Spleen (tissue), 7 donors: ENCODE data around the gene MT1G.

ENCODE experiments used
- POLR2A ChIP-seq, 3 donors: fragments of 450-650 bp; IDR thresholded peaks; one replicate each; pipeline ENCODE4 v1.5.1; 2017; ENCODE audit warnings: antibody characterized with exemption in 3 of 3, mild to moderate bottlenecking in 1 of 3
- TF ChIP-seq, protein P1 (sequence below), 11 experiments: fragments of 200-600 bp in 7 of 11; fragments of 450-650 bp in 4 of 11; sonication (generic) in 4 of 11; IDR thresholded peaks in 8 of 11; conservative IDR thresholded peaks in 3 of 11; 1 replicate in 7 of 11; 2 replicates in 4 of 11; pipeline versions ENCODE4 v1.4.0 to v1.8.0; 2016 to 2021; ENCODE audit warnings: antibody characterized with exemption in 11 of 11, inconsistent platforms in 4 of 11, mild to moderate bottlenecking in 1 of 11
- donor health status: DM: no; HTN: no; CAD: no; lungs with moderate emphysema.
- donor health status: DM: no; HTN: no; CAD: no.
- donor health status: DM: no; HTN: no; CAD: no.

DNA sequence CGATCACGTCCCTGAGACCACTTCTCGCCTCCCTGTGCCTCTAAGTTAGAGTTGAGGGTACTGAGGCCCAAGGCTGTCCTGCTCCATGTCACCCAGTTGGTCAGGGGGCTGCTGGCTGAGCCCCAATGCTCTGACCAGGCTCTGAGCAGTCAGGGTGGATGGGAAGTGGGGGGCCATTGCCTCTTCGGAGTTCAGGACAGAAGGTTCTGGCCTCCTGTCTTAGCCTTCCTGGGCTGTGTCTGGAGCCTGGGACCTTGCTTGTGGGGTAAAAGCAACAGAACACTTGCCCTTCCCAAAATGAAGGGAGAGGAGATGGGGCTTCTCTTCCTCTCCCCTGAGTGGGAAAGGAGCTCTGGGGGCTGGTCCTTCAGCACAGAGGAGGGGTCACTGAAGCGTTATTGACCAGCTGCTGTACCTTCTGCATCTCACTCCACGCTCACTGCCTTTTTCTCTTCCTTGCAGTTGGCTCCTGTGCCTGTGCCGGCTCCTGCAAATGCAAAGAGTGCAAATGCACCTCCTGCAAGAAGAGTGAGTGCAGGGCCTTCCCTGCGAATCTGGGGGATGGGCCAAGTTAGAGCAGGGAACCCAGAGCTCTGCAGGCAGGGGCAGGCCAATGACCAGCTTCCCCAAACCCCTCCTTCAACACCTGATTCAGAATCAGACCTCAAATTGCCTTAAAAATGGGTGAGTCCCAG is 15.0 kb upstream of the MT1G start:
- TF ChIP-seq POLR2A (IDR thresholded peaks at IDR 0.05) = no peak
- TF ChIP-seq, protein P1, sequence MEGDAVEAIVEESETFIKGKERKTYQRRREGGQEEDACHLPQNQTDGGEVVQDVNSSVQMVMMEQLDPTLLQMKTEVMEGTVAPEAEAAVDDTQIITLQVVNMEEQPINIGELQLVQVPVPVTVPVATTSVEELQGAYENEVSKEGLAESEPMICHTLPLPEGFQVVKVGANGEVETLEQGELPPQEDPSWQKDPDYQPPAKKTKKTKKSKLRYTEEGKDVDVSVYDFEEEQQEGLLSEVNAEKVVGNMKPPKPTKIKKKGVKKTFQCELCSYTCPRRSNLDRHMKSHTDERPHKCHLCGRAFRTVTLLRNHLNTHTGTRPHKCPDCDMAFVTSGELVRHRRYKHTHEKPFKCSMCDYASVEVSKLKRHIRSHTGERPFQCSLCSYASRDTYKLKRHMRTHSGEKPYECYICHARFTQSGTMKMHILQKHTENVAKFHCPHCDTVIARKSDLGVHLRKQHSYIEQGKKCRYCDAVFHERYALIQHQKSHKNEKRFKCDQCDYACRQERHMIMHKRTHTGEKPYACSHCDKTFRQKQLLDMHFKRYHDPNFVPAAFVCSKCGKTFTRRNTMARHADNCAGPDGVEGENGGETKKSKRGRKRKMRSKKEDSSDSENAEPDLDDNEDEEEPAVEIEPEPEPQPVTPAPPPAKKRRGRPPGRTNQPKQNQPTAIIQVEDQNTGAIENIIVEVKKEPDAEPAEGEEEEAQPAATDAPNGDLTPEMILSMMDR (IDR thresholded peaks at IDR 0.05 in 8 of 11, conservative IDR thresholded peaks at IDR 0.05 in 3 of 11) = no peak
